ENCODE data around the gene BCL2L12.
"Not testable (repeated sequence)": the region's sequence is repeated elsewhere in the genome, so short reads cannot be mapped to it uniquely, and the experiment has no call there.

BCL2L12 gene

GRCh38 chr19:49718511-49718910 lies 52.8 kb downstream of the BCL2L12 start:
- no peak for DNase-seq

DNA sequence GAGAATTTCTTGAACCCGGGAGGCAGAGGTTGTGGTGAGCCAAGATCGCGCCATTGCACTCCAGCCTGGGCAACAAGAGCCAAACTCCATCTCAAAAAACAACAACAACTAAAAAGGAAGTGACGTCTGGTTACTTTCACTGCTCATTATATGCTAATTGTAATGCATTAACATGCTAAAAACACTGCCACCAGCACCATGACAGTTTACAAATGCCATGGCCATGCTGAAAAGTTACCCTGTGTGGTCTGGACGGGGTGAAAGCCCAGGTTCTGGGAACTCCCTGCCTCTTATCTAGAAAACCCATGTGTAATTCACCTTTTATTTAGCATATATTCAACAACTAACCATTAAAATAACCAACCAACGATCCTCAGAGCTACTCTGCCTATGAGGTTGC lies 53.3 kb downstream of the BCL2L12 start:
- DNase-seq: no peak

GRCh38 chr19:49719420-49719819 lies 53.7 kb downstream of the BCL2L12 start:
- not testable (repeated sequence) for DNase-seq
